ENCODE data around the gene TUBA3E.
A peak's percentile ranks its signal among the peaks of the same experiment; 100 is the strongest.
"Not testable (repeated sequence)": the region's sequence is repeated elsewhere in the genome, so short reads cannot be mapped to it uniquely, and the experiment has no call there.

The TUBA3E gene

DNA sequence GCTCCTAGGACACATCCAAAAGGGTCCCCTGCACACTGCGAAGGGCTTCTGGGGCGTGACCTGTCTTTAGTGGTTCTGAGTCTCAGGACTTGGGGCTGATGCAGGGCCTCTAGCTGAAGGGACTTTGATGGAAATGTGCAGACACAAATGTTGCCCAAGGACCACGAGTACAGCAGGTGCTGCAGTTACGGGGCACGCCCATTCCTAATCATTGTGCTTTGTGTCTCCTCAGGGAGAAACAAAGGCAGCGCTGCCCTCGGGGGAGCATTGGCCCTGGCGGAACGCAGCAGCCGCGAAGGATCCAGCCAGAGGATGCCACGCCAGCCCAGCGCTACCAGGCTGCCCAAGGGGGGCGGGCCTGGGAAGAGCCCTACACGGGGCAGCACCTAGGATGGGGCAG is 8.0 kb downstream of the TUBA3E start:
- DNase-seq = no peak

DNA sequence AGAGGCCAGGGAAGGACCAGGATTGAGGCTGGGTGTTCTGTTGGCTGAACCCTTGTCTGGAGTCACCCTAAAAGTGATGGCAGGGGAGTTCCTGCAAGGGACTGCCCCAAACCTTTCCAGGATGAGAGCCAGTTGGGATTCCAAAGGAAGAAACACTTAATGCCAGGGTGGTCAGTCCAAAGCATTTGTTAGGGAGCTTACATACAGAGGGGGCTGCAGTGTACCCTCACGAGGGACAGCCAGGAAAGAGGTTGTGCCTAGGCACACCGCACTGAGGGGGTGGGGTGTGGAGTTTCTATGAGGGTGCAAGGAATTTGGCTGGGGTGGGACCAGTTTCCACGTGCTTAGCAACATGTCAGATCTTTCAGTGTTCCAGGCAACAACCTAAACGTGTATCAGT is 9.3 kb downstream of the TUBA3E start:
- DNase-seq = not testable (repeated sequence)

DNA sequence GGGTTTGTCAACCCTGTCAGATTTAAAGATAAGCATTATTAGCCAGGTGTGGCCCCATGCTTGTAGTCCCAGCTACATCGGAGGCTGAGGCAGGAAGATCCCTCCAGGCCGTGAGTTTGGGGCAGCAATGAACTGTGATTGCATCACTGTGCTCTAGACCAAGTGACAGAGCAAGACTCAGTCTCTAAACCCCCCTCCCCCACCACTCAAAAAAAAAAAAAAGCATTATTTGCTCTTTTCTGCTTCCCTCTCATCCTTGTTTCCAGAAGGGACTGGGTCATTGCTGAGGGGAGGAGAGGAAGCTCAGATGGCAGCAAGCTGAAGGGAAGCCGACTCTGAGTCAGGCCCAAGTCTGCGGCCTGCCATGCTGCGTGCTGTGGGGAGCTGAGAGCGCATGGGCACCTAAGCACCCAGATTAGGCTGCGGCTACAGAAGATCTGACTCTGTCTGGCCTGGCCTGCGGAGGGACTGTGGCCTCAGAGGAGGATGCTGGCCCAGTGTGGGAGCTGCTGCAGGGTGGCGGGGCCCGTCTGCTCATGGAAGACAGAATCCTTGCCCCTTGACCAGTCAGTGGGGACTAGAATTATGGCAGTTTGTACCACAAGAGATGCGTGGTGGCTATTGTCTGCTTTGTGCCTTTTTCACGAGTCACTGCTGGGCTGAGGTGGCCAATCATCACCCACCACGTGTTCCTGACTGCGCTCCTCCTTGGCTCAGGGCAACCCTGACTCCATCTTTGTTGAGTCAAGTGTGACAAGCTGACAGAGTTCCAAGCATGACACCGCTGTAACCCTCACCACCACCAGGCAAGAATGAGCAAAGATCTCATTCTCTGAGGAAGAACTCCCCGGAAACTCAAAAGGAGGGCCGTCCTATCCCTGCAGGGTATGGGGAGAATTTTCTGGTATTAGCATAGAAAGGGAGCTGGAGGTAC is 10.1 kb downstream of the TUBA3E start:
- DNase-seq = not testable (repeated sequence)

DNA sequence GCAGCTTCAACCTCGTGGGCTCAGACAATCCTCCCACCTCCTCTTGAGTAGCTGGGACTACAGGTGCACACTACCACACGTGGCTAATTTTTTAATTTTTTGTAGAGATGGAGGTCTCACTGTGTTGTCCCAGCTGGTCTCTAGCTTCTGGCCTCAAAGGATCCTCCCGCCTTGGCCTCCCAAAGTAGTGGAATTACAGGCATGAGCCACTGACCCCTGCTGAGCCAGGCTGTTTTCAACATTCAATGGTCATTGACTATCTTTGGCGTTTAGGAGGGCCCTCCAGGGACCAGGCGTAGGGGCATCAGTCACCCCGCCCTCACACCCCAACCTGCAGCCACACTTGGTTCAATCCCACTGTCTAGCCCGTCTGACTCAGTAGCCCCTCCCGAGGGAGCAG is 11.0 kb downstream of the TUBA3E start:
- no peak for DNase-seq

DNA sequence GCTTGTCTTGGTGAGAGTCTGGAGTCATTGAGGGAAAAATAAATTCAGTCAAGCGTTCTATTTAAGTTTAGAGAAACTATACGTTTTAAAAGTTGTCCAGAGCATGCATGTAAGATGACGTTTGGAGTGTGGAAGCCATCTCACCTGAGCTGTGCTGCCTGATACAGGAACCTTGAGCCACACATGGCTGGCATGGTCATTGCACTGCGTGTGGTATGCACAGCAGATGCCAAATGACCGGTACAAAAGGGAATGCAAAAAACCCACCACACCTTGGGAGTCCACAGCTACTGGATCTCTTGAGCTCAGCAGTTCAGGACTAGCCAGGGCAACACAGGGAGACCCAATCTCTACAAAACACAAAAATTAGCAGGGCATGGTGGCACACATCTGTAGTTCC is 11.8 kb downstream of the TUBA3E start:
- no peak for DNase-seq

DNA sequence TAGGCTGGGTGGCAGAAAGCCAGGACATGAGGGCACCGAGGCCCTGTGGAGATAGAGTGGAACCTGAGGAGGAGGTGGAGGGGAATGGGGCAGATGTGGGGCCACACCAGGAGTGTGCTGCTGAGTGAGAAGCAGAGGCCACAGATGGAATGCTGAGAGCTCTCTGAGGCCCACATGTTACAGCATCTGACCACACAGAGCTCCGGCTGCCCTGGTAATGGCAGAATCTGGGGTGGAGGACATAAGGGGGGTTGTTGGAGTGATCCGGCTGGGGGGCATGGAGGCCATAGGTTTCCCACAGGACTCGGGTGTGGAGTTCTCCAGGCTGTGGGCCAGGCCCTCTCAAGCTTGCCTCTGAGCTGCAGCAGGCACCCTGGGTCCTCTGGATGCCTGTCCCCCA is 12.3 kb downstream of the TUBA3E start:
- no peak for DNase-seq

DNA sequence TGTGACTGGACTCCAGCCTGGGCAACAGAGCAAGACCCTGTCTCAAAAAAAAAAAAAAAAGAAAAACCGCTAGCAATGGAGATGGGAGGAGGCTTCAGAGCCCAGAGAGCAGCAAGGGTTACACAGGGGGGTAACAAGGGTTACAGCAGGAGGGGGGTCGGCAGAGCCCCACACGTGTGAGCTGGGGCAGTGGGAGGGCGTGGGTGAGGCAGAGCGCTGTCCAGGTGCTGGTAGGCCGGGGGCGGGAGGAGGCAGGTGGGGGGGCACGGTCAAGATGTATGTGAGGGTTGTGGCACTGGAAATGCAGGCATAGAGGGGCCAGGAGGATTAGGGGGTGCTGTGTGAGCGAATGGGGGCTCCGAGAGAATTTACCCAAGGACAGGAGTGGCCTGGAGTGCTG is 12.8 kb downstream of the TUBA3E start:
- no peak for DNase-seq

DNA sequence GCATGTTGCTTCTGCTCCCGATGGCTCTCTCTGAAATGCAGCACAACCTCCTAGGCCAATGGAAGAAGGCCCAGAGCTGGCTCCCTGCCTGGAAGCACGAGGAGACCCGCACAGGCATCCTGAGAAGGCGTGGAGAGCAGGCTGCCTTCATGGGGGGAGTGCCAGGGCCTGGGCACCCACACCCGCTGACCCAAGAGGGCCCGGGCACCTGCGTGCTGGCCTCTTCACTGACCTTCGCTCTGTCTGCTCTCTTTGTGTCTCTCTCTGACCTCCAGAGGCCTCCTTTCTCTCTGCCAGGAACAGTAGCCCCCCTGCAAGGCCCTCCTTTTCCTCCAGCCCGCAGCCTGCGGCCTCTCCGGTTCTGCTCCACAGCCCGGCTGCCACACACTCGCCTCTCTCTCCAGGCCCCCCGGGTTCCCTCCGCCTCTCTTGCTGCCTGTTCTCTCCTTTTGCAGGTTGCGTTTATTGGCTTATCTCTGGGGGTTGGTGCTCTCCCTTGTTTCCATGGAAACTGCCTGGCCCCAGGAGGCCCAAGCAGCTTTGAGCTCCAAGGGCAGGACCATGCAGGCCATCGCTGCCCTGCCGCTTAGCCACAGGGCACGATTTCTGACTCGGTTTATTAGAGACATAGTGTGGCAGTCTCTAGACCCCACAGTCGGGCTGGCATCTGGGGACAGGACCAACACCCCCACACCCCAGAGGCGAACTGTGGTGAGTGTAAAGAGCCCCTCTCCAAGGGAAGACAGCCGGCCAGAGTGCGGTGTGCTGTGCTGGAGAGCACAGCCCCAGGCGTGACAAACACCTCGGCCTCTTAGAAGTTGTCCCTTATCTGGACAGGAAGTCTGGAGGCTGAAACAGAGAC is 14.5 kb downstream of the TUBA3E start:
- DNase-seq = no peak

DNA sequence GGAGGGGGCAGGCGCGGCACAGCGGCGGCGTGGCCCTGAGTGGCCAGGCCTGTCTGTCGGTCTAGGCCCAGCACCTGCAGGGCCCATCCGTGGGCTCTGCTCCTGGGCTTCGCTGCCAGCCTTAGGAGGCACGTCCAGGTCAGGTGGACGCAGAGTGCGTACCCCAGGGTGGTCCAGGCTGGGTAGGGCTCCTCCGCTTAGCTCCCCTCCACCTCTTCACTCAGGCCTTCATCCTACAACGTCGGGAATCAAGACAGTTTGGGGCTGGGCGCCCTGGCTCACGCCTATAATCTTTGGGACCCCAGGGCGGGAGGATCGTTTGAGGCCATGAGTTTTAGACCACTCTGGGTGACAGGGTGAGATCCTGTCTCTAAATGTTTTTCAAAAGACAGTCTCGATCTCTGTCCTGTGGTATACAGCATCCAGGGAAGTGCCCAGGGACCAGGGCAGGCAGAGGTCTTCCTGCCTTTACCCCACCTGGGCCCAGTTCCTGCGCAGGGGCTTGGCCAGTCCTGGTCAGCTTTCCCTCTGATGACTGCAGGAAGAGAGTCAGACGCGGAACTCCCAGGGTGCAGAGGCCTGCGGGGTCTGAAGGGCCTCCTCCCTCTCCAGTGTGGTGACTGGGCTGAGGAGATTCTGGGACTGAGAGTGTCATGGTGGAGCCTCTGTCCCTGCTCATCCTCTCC is 15.3 kb downstream of the TUBA3E start:
- DNase-seq = not testable (repeated sequence)

DNA sequence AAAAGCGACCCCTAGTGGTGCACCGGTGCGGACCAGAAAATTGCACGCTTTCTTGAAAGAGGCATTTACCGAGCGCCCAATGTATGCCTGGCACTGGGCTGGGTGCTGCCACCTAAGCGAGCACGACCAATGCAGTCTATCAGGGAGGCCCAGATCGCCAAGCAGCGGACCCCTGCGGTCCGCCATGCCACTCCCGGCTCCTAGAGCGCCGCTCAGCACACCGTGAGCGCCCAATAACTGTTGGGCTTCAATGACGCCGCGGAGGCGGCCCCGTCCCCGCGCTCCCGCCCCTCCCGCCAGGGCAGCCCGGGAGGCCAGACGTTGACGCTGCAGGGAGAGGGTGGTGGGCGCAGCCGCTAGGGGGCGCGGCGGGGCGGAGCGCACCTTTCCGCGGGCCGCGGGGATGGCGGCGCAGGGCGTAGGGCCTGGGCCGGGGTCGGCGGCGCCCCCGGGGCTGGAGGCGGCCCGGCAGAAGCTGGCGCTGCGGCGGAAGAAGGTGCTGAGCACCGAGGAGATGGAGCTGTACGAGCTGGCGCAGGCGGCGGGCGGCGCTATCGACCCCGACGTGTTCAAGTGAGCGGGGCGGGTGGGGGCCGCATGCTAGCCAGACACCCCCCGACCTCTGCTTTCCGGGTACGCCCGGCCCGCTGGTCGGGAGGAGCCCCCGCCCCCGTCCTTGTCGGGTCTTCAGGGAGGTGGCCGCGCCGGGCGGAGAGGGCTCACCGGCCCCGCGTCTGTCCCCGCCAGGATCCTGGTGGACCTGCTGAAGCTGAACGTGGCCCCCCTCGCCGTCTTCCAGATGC is 16.2 kb downstream of the TUBA3E start, which contains the start of gene MZT2B:
MZT2B (plus strand) TSS at position 383 of the 803 bp plus-strand sequence; CDS start at position 404, 21 bp downstream.
- DNase-seq = peak; percentile 85

DNA sequence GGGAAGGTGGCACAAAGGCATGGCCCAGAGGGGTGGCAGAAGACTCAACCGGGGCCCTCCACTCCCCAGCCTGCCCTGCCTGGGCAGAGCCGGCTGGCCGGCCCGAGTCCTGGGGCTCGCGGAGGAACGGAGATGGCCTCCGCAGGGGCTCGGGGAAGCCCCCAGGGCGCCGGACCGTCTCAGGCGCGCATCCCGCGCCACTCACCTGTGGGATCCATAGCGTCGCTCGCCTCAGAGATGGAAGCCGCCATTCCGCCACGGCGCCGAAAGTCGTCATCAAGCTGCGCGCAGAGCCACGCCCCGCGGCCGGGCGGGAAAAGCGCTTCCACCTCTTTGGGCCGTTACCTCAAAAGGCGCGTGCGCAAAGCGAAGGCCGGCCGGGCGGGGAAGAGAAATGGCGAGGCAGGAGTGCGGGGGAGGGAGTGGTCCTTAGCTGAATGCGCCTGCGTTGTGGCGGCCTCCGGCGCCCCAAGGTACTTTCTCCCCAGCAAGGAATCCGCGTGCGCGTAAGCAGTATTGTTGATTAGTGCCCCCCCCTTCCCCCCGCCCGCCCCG is 16.8 kb downstream of the TUBA3E start, which contains the start of gene SMPD4:
SMPD4 (minus strand) TSS at position 278 of the 555 bp plus-strand sequence. CDS start 5,010 bp downstream, outside the sequence.
- DNase-seq = peak; percentile 98

DNA sequence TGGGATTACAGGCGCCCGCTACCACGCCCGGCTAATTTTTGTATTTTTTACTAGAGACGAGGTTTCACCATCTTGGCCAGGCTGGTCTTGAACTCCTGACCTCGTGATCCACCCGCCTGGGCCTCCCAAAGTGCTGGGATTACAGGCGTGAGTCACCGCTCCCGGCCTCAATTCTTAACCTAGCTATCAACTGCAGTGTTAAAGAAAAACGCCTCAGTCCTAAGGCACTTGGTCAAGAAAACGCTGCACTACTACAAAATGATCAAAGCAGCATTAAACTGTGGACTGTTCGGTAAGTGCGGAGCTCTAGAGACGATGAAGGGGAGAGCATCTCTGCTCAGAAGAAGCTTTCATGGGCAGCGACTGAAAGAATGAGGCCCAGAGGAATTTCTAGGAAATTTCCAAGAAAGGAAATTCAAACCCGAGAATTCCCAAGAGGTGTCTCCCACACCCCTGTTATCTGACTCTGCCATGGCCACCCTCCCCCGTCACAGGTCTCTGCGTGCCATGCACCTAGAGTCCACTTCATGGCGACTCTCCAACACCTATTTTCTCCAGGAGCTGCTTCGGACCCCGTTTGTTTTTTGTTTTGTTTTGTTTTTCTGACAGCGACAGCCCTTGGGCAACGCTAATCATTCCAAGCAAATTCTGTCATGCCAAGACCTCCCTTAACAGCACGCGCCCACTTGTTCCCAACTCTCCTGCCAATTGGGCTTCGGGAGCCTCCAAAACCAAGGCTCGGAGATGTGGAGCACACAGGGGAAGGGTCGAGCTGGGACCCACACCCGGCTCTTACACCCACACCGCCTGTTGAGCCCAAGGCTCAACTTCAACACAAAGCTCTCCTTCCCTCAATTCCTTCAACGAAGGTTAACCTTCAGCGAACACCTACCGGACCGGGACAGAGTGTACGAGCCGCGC is 17.6 kb downstream of the TUBA3E start:
- DNase-seq = not testable (repeated sequence)

DNA sequence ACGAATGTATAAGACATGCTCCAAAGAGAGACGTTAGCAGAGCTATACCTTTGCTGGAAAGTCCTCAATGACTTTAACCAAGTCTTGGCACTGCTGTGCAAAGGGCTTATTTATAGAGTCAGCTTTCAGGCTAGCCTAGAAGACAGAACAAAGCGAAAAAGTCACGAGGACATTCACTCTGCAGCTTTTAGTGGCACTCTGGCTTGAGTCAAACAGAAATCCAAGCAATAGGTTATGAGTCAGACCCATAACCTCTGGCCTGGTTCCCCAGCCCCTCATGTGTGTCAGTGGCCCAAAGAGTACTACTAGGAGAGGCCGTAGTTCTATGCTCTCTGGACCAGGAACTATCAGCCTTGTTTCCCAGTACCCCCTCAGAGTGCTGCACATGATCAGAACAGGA is 23.4 kb downstream of the TUBA3E start:
- not testable (repeated sequence) for DNase-seq

DNA sequence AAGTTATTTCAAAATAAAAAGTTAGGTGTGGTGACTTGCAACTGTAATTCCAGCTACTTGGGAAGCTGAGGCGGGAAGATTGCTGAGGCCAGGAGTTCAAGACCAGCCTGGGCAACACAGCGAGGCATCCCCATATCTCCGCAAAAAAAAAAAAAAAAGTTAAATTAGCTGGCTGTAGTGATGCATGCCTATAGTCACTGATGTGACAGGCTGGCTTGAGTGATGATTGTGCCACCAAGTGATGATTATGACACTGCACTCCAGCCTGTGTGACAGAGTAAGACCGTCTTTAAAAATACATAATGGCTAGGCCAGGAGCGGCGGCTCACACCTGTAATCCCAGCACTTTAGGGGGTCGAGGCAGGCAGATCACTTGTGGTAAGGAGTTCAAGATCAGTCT is 28.3 kb downstream of the TUBA3E start:
- no peak for DNase-seq

DNA sequence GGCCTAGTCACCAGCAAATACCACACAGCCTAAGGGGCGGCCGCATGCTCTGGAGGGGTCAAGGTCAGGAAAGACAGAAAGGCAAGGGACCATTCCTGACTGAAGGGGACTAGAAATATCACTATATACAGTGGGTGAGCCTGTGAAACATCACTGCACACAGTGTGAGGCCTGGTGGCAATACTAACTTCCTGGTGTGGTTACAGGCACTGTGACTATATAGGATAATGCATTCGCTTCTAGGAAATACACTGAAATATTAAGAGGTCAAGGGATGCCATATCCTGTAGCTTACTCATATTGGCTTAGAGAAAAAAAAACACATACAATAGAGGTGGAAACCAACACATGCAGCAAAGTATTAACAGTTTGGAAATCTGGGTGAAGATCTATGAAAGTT is 29.1 kb downstream of the TUBA3E start:
- not testable (repeated sequence) for DNase-seq

DNA sequence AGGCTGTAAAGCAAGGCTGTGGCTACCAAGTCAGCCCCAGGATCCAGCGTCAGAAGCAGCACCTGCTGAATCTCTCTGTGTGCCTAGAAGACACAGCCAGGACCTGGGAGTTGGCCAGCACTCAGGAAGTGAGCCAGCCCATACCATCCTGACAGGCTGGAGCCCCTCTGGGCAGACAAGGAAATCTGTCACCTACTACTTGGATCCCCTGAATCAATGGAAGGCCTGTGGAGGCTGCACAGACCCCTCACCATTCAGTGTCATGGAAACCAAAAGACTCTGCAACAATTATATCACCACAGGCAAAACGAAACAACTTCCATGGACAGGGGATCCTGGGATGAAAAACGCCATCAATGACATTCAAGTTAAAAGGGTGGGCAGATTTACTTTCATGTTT is 31.6 kb downstream of the TUBA3E start:
- DNase-seq = not testable (repeated sequence)

DNA sequence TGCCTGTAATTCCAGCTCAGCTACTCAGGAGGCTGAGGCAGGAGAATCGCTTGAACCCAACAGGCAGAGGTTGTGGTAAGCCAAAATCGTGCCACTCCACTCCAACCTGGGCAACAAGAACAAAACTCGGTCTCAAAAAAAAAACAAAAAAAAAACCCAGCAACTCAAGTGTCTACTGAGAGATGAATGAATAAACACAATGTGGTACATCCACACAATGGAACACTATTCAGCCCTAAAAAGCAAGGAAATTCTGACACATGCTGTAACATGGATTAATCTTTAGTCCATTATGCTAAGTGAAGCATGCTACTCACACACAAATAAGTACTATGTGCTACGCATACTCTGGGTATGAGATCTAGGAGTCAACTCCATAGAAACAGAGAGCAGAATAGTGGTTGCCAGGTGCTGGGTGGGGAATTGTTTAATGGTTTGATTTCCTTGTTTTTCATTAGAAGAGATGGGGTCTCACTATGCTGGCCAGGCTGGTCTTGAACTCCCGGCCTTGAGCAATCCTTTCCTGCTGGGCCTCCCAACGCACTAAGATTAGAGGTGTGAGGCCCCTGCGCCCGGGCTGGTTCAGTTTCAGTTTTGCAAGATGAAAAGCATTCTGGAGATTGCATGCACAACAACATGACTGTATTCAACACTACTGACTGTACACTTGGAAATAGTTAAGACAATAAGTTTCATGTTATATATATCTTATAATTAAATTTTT is 32.8 kb downstream of the TUBA3E start:
- no peak for DNase-seq

DNA sequence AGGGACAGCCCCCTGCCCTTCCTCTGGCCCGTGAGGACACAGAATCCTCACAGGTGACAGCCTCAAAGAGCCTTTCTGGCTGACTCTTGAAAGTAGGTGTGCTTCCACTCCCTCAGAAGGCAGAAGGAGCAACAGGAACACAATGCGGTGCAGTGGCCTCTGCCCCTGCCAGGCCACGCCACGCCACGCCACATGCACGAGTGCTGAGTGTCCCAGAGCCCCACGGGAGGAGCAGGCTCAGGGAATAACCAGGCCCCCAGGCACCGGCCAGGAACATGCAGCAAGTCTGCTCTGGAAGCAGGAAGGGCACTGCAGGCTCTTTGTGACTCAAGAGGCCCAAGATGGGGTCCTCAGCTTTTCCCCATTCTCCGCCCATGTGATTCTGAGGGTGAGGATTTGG is 35.3 kb downstream of the TUBA3E start:
- no peak for DNase-seq

DNA sequence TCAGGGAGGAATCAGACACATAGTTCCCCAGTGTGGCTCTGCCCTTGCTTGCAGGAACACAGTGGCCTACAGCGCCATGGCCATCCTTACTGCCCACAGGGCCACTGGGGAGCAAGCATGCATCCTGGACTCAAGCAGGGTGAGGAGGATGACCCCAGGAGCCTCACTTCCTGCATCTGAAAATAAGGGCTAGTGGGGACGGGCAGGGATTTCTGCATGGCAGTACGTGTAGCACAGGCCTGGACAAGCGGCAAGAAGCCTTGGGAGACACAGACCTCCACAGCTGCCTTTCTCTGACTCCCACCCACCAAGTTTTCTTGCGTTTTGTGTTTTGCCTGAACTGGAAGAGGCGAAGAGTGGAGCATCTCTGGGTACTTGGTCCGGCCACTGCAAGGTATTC is 35.8 kb downstream of the TUBA3E start:
- not testable (repeated sequence) for DNase-seq

Measured in T-helper 9 cell (primary cell).